ENCODE data around the gene RABGEF1. TPM values are rescaled to one million over a fixed set of nuclear protein-coding genes. Genes with fewer than 3 reads are reported as not detected.
"Not testable (repeated sequence)": the region's sequence is repeated elsewhere in the genome, so short reads cannot be mapped to it uniquely, and the experiment has no call there.

RABGEF1 gene
- total RNA-seq, 3 donors from 2014 or later (not counting 1 experiment from before 2014, with no cell fraction given), result 26.1 to 38.1 (median 31.7) TPM

DNA sequence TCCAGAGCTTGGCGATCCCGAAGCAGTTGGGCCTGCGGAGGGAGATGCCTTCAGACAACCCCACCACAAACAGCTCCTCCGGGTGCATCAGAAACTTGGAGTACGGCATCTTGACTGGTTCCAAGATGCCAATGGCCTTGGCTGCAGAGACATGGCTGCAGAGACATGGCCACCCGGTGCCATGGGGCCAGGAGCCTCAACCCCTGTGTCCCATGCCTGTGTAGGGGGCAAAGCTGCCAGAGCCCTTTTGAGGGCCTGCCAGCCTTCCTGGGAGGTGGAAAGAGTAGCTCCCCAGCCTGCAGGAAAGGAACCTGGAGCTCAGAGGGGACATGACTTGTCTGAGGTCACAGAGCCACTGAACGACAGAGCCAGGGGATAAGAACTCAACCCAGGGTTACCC, 83.5 kb downstream of the RABGEF1 start:
- Histone ChIP-seq H3K4me1 (ENCODE audit: control insufficient read depth, insufficient read depth, low read length) (no peaks in the 10 kb centered on the region), H3K9me3 (ENCODE audit: control insufficient read depth, insufficient read depth, low read length) (peaks cover 6% of the 10 kb centered on the region), H3K27me3 (ENCODE audit: control insufficient read depth, insufficient read depth, low read length) (no peaks in the 10 kb centered on the region), H3K4me3 (ENCODE audit: low read length) (no peak overlapping the region), H3K27ac (ENCODE audit: low read length) (no peak overlapping the region), H3K36me3 (ENCODE audit: control insufficient read depth, insufficient read depth, low read length) (no peaks in the 10 kb centered on the region)
- ATAC-seq, result no peak
- no peaks in the 10 kb centered on the region for H3K27me3 Mint-ChIP-seq (ENCODE audit: low read depth in 2 of 2)
- no peak for DNase-seq
- WGBS (ENCODE audit: insufficient coverage), result 95% methylated on average over 7 of the region's 7 CpGs
- H3K4me3 Mint-ChIP-seq, result no peak overlapping the region
- no peaks in the 10 kb centered on the region for H3K4me1 Mint-ChIP-seq
- intact Hi-C loops (cut with micrococcal nuclease), result no loop called here
- H3K27ac Mint-ChIP-seq, result no peak overlapping the region
- no peaks in the 10 kb centered on the region for H3K9me3 Mint-ChIP-seq
- TF ChIP-seq, protein P1, sequence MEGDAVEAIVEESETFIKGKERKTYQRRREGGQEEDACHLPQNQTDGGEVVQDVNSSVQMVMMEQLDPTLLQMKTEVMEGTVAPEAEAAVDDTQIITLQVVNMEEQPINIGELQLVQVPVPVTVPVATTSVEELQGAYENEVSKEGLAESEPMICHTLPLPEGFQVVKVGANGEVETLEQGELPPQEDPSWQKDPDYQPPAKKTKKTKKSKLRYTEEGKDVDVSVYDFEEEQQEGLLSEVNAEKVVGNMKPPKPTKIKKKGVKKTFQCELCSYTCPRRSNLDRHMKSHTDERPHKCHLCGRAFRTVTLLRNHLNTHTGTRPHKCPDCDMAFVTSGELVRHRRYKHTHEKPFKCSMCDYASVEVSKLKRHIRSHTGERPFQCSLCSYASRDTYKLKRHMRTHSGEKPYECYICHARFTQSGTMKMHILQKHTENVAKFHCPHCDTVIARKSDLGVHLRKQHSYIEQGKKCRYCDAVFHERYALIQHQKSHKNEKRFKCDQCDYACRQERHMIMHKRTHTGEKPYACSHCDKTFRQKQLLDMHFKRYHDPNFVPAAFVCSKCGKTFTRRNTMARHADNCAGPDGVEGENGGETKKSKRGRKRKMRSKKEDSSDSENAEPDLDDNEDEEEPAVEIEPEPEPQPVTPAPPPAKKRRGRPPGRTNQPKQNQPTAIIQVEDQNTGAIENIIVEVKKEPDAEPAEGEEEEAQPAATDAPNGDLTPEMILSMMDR (IDR thresholded peaks at IDR 0.05), result no peak
- H3K36me3 Mint-ChIP-seq, result no peaks in the 10 kb centered on the region

DNA sequence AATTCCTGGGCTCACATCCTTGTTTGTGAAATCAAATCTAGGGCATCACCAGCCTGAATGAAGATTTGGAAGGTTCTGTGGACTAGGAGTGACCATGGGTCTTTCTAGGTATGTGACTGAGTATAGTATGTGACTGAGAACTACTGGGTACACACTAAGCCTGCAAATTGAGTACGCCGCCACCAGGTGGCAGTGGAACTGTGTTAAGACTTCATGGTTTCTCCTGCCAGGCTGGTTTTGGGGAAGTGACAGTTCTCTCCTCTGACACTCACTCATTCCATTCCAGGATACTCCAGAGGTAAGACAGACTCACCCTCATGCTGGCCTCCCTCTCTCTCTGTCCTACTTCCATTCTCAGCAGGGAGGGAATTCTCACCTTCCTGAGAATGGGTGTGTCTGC, 85.0 kb downstream of the RABGEF1 start:
- intact Hi-C loops (cut with micrococcal nuclease); H3K4me1 ChIP-seq (ENCODE audit: control insufficient read depth, insufficient read depth, low read length); H3K4me1 Mint-ChIP-seq; H3K27ac Mint-ChIP-seq; H3K36me3 Mint-ChIP-seq; H3K9me3 ChIP-seq (ENCODE audit: control insufficient read depth, insufficient read depth, low read length); H3K27me3 ChIP-seq (ENCODE audit: control insufficient read depth, insufficient read depth, low read length); H3K27ac ChIP-seq (ENCODE audit: low read length); H3K4me3 Mint-ChIP-seq; H3K4me3 ChIP-seq (ENCODE audit: low read length); H3K27me3 Mint-ChIP-seq (ENCODE audit: low read depth in 2 of 2); H3K36me3 ChIP-seq (ENCODE audit: control insufficient read depth, insufficient read depth, low read length); H3K9me3 Mint-ChIP-seq: not testable (repeated sequence)
- ATAC-seq, result peak in 2 of 3 donors; percentile 27 to 35
- peak in 1 of 2 donors; percentile 44 for DNase-seq
- WGBS (ENCODE audit: insufficient coverage), result 40% methylated on average over 1 of the region's 2 CpGs

DNA sequence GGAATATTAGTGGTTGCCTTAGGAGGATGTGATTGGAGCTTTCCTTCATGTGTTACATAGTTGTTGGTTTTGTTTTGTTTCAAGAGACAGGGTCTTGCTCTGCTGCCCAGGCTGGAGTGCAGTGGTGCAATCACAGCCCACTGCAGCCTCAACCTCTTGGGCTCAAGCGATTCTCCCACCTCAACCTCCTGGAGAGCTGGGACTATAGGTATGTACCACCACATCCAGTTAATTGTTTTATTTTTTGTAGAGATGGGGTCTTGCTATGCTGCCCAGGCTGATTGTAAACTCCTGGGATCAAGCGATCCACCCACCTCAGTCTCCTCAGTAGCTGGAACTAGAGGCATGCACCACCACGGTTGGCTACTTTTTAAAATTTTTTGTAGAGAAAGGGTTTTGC, 86.1 kb downstream of the RABGEF1 start:
- H3K4me3 ChIP-seq (ENCODE audit: low read length), result no peak overlapping the region
- WGBS (ENCODE audit: insufficient coverage), result 93% methylated on average over 2 of the region's 3 CpGs
- H3K36me3 Mint-ChIP-seq, result no peaks in the 10 kb centered on the region
- no peak overlapping the region for H3K27ac ChIP-seq (ENCODE audit: low read length)
- H3K9me3 Mint-ChIP-seq, result no peaks in the 10 kb centered on the region
- TF ChIP-seq, protein P1 (IDR thresholded peaks at IDR 0.05), result no peak
- DNase-seq (no peak), ATAC-seq (no peak)
- intact Hi-C loops (cut with micrococcal nuclease), result no loop called here
- no peaks in the 10 kb centered on the region for H3K27me3 ChIP-seq (ENCODE audit: control insufficient read depth, insufficient read depth, low read length)
- no peaks in the 10 kb centered on the region for H3K27me3 Mint-ChIP-seq (ENCODE audit: low read depth in 2 of 2)
- H3K27ac Mint-ChIP-seq, result no peak overlapping the region
- no peaks in the 10 kb centered on the region for H3K4me1 ChIP-seq (ENCODE audit: control insufficient read depth, insufficient read depth, low read length)
- H3K4me3 Mint-ChIP-seq, result no peak overlapping the region
- peaks cover 6% of the 10 kb centered on the region for H3K9me3 ChIP-seq (ENCODE audit: control insufficient read depth, insufficient read depth, low read length)
- H3K4me1 Mint-ChIP-seq, result no peaks in the 10 kb centered on the region
- H3K36me3 ChIP-seq (ENCODE audit: control insufficient read depth, insufficient read depth, low read length), result no peaks in the 10 kb centered on the region

DNA sequence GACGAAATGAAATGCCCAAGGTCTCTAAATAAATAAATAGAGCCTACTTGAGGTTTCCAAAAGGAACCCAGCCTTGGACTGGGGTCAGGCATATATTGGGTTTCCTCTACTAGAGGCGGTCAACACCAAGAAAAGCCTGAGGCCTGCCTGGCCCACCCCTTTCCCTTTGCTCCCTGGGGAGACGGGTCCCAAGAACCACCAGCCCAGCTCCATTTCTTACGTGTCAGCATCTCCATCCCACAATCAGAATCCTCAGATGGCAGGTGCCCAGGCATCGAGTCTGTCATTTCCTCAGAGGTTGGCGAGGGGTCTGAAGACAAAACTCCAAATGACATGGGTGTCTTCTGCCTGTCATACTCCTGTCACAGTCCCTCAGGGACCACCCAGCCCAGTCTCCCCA, 90.4 kb downstream of the RABGEF1 start:
- H3K4me1 ChIP-seq (ENCODE audit: control insufficient read depth, insufficient read depth, low read length), result peaks cover 12% of the 10 kb centered on the region
- H3K4me3 ChIP-seq (ENCODE audit: low read length); H3K36me3 Mint-ChIP-seq; H3K27ac Mint-ChIP-seq; H3K36me3 ChIP-seq (ENCODE audit: control insufficient read depth, insufficient read depth, low read length); H3K9me3 ChIP-seq (ENCODE audit: control insufficient read depth, insufficient read depth, low read length); intact Hi-C loops (cut with micrococcal nuclease); ATAC-seq; H3K27ac ChIP-seq (ENCODE audit: low read length); H3K4me3 Mint-ChIP-seq; H3K4me1 Mint-ChIP-seq; H3K27me3 Mint-ChIP-seq (ENCODE audit: low read depth in 2 of 2); H3K9me3 Mint-ChIP-seq; H3K27me3 ChIP-seq (ENCODE audit: control insufficient read depth, insufficient read depth, low read length); DNase-seq: not testable (repeated sequence)
- 85% methylated on average over 6 of the region's 6 CpGs for WGBS (ENCODE audit: insufficient coverage)

Measured in natural killer cell (primary cell).